T-helper 2 cell (primary cell): ENCODE results near the gene MAN1A2.

Source experiments
- DNase-seq, 5 experiments: peaks; one replicate each; pipeline versions ENCODE4 v3.0.0 to v3.0.0-alpha.2; 2012 to 2022

Gene MAN1A2

DNA sequence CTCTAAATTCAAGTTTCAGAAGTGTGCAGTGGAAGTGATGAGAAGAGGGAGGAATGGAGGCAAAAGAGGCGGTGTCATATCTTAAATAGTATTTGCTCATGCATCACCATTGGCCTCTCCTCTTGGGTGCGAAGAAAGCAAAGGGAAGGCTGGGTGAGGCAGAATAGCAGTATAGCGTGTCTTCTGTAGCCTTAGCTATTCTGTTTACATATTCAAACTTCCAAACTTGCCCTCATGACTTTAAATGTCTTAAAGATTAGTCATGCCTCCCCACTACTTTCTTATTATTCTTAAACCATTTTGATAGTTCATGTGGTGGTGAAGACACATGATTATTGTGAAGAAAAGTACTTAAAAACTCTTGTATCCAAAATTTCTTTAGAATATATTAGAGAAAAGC lies 134.0 kb downstream of the MAN1A2 start:
- no peak for DNase-seq

DNA sequence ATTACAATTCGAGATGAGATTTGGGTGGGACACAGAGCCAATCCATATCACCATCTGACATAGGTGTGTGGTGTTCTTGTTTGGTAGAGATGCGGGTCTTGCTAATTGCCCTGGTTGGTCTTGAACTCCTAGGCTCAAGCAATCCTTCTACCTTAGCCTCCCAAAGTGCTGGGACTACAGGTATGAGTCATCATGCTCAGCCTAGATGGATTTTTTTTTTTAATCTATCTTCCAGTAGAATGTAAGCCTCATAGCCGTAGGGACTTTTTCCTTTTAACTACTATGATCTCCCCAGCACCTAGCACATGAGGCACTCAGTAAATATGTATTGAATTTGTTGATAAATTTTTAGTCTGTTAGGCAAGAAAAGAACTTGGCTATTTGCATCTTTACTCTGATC lies 144.0 kb downstream of the MAN1A2 start:
- DNase-seq, result no peak

GRCh38 chr1:117512728-117513321 lies 145.6 kb downstream of the MAN1A2 start:
- DNase-seq, result peak in 2 of 5 experiments; percentile 3 to 25

DNA sequence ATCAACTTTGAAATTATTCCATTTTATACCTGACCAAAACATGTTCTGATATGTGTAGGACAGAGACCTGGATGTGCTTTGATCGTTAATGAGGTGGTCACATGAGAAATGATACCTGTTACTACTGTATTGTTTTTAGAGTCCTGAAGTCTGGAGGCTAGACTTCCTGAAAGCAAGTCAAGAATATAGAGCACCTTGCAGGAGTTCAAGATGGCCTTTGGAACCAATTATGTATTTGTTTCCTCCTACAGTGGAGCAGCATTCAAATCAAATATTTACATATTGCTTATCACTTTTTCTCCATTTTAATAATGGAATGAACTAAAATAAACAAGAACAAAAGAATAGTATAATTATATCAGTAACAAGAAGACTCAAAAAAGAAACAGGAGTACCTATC lies 155.9 kb downstream of the MAN1A2 start:
- no peak for DNase-seq

GRCh38 chr1:117527074-117527473 lies 159.8 kb downstream of the MAN1A2 start:
- DNase-seq, result no peak

DNA sequence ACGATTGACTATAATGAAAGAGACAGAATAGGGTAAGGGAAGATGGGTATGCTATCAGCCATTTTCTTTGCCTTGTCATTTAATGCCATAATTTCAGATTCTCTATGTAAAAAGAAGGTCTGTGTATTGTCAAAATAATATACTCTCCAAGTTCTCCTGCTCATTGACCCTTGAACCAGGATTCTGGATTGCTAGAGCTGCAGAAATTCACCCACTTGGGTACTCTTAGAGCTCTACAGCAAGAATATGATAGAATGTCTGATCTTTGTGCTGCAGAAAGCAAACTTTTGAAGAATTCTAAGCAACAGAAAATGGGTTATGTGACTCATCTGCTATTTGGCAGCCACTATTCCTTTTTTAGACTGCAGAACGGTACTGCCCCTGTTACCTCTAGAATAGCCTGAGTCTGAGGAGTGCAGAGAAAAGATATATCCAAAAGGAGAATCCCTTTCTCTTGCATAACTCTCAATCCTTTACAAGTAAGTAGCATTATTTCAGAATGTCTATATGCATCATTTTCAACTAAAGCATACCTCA lies 160.4 kb downstream of the MAN1A2 start:
- no peak for DNase-seq

GRCh38 chr1:117529683-117530082 lies 162.4 kb downstream of the MAN1A2 start:
- no peak for DNase-seq

- DNase-seq, result peak in 1 of 5 experiments; percentile 44
Measured at GRCh38 chr1:117531222-117531621, 164.0 kb downstream of the MAN1A2 start.

GRCh38 chr1:117534995-117535467 lies 167.8 kb downstream of the MAN1A2 start:
- DNase-seq, result peak in 3 of 5 experiments; percentile 8 to 82 (median 41)

GRCh38 chr1:117535821-117536220 lies 168.6 kb downstream of the MAN1A2 start:
- DNase-seq, result no peak

GRCh38 chr1:117537291-117537920 lies 170.2 kb downstream of the MAN1A2 start:
- peak in 1 of 5 experiments; percentile 27 for DNase-seq

- DNase-seq, result peak in 1 of 5 experiments; percentile 30
Measured at GRCh38 chr1:117540532-117540931, 173.3 kb downstream of the MAN1A2 start.

- DNase-seq, result no peak
Measured at GRCh38 chr1:117541003-117541402, 173.8 kb downstream of the MAN1A2 start.

GRCh38 chr1:117541585-117541984 lies 174.3 kb downstream of the MAN1A2 start:
- DNase-seq, result no peak

DNA sequence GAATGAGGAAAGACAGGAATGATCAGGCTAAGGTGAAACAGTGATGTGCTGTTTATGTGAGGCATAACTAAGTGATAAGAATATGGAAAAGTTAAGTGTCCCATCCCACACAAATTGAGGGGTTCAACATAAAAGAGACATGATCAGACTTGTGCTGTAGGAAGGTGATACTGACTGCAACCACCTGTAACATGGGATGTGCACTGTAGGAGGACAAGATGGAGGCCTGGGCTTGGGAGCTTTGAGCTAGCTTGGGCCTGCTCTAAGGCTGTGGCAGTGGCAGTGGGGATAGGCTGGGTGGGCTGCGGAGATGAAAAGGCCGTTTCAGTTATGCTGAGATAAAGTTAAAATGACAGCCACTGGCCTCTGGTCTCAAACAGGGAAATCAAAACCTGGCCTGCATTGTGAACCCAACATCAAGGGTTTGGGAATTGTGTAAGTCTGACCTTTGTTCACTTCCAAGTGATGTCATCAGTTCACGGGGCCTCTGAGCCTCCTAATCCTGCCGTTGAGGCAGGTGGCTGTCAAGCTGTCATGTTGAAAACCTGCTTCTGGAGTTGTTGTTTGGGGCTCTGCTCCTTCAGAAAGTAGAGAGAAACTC lies 177.4 kb downstream of the MAN1A2 start:
- no peak for DNase-seq

- DNase-seq, result no peak
Measured at GRCh38 chr1:117546467-117546866, 179.2 kb downstream of the MAN1A2 start.

DNA sequence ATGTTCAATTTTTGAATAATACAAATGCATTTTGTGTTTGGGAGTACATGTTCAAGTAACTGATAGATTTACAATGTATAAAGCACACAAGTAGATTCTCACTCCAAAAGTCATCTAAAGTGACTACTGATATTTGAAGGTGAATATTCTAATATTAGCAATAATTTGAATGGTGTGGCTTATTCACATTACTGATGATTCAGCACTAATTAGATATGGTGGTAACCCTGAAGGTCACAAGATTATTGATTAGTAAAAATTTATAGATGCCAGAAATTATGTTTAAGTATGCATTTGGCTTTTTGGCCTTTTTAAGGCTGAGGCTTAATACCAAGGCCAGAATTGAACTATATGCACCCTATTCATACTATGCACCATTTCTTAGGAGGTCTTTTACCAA lies 186.2 kb downstream of the MAN1A2 start:
- no peak for DNase-seq

DNA sequence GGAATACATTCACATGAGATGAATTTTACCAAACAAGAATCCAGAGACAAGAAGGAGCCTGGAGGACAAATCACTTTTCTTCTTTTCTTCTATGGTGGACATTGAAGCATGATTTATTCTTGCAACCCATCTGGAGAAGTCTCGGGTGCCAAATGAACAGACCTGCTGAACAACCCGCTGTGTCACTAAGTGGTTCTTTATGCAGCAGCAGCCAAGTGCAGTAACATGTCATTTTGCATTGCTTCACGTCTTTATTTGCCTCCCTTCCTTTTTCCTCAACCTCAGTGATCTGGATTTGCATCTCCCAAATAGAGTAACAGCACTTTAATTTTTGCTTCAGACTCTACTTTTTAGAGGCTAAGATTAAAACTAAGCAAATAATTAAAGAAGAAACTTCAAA lies 188.6 kb downstream of the MAN1A2 start:
- DNase-seq, result no peak

DNA sequence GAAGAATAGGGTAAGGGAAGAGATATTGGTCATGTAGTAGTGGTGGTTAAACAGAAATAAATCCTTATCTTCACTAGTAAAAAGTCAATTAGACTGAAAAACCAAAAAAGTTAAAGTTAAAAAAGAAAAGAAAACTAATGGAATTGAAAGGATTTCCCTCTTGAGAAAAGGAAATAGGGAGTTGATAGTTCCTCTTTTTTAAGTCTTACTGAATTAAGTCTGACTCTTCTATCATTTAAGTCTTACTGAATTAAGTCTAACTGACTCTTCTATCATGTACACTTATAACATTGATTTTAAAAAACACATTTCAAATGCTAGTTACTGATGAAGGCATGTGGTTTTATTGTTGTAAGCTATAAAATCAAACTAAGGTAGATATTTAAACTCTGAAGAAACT lies 189.1 kb downstream of the MAN1A2 start:
- DNase-seq, result no peak

- DNase-seq, result no peak
Measured at GRCh38 chr1:117556976-117557375, 189.7 kb downstream of the MAN1A2 start.

DNA sequence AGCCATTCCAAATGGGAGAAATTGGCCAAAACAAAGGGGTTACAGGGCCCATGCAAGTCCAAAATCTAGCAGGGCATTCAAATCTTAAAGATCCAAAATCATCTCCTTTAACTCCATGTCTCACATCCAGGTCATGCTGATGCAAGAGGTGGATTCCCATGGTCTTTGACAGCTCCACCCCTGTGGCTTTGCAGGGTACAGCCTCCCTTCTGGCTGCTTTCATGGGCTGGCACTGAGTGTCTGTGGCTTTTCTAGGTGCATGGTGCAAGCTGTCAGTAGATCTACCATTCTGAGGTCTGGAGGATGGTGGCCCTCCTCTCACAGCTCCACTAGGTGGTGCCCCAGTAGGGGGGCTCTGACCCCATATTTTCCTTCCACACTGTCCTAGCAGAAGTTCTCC lies 191.2 kb downstream of the MAN1A2 start:
- DNase-seq, result peak in 1 of 5 experiments; percentile 17

DNA sequence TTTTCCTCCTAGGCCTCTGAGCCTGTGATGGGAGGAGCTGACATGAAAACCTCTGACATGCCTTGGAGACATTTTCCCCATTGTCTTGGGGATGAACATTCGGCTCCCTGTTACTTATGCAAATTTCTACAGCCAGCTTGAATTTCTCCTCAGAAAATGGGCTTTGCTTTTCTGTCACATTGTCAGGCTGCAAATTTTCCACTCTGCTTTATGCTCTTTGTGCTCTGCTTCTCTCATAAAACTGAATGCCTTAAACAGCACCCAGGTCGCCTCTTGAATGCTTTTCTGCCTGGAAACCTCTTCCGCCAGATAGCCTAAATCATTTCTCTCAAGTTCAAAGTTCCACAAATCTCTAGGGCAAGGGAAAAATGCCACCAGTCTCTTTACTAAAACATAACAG lies 191.9 kb downstream of the MAN1A2 start:
- DNase-seq, result no peak

DNA sequence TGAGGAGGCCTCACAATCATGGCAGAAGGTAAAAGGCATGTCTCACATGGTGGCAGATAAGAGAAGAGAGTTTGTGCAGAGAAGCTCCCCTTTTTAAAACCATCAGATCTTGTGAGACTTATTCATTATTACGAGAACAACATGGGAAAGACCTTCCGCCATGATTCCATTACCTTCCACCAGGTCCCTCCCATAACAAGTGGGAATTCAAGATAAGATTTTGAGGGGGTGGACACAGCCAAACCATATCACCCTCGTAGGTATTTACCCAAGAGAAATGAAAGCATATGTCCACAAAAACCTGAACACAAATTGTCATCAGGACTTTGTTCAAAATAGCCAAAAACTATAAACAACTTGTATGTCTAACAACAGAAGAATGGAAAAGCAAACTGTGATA lies 192.7 kb downstream of the MAN1A2 start:
- DNase-seq, result no peak

GRCh38 chr1:117561071-117561470 lies 193.8 kb downstream of the MAN1A2 start:
- no peak for DNase-seq
